GM12873 (cell line): ENCODE data around the gene NSG1.

Source experiments
- TF ChIP-seq, protein P1 (sequence below): IDR thresholded peaks from 2 replicates; pipeline ENCODE4 v1.5.1; 2012; ENCODE audit warnings: low read depth, mild to moderate bottlenecking, moderate library complexity, low read length, control low read depth; ENCODE audit not compliant: insufficient read depth; ENCODE audit errors: missing control alignments

NSG1 gene

DNA sequence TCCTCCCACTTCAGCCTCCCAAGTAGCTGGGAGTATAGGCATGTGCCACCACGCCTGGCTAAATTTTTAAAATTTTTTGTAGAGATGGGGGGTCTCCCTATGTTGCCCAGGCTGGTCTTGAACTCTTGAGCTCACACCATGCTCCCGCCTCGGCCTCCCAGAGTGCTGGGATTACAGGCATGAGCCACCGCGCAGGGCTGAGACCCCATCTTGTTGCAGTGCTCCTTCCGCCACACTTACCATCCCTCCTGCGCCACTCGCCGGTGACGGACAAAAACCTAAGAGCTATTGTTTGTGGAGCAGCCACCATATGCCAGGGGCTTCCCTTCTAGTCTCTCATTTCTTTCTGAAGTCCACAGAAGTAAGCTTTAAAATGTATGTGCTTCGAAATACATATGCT, 34.5 kb downstream of the NSG1 start:
- TF ChIP-seq, protein P1, sequence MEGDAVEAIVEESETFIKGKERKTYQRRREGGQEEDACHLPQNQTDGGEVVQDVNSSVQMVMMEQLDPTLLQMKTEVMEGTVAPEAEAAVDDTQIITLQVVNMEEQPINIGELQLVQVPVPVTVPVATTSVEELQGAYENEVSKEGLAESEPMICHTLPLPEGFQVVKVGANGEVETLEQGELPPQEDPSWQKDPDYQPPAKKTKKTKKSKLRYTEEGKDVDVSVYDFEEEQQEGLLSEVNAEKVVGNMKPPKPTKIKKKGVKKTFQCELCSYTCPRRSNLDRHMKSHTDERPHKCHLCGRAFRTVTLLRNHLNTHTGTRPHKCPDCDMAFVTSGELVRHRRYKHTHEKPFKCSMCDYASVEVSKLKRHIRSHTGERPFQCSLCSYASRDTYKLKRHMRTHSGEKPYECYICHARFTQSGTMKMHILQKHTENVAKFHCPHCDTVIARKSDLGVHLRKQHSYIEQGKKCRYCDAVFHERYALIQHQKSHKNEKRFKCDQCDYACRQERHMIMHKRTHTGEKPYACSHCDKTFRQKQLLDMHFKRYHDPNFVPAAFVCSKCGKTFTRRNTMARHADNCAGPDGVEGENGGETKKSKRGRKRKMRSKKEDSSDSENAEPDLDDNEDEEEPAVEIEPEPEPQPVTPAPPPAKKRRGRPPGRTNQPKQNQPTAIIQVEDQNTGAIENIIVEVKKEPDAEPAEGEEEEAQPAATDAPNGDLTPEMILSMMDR = no peak

DNA sequence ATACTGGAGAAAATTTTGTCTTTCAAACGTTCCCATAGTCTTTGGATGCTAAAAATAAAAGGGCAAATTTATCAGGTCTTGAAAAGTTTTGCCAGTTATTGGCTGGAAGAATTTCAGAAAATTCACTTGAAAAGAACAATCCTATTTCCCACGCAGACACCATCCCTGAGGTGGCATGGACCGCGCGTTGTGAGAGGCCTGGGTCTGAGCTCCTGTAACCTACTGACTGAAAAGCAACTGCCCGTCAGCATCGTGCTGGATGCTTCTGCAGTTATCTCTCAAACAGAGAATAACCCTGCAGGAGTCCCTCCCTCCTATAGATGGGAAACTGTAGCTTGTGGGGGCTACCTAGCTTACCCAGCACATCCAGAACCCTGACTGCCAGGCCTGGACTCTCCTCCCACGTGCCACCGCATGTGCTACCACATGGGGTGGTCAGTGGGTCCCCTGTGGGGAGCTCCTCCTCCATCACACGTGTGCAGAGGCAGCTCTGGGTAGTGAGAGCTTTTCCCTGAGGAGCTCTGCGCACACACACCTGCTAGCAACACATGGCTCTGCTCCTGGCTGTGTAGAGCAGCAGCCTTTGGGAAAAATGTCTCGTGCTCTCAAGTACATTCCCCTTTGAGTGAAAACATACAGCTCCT, 36.1 kb downstream of the NSG1 start:
- TF ChIP-seq, protein P1 = no peak

DNA sequence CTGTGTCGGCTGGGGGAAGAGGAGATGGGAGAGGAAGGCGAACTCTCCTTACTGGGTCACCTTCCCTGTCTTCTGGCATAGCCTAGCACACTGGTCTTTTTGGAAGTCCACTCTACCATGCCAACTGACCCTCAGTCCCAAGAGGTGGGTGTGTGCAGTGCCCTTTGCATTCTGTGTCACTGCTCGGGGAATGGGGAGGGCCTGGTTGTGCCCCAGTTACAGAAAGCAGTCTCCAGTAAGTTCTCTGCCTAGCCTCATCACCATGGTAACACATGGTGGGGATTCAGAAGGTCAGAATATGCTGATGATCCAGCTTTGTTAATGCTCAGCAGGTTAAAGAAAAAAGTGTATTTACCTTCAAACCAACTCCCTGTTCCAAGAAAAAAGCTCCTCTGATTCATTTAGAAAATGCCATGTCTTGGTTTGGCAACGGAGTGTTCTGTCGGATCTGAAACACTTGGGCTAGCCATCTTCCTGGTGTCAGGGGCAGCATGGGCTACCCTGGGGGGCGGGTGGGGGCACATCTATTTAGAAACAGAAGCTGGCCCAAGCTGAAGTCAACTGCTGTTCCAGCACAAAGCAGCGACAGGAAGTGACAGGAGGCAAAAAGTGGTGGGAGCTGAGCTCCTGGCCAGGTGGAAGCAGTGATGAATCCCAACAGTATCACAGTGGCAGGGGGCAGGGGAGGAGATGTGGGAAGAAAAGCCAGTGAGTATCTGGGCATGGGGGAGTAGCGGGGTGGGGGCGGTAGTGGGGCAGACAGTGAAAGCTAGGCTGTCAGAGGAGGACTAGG, 37.0 kb downstream of the NSG1 start:
- TF ChIP-seq, protein P1 = no peak

DNA sequence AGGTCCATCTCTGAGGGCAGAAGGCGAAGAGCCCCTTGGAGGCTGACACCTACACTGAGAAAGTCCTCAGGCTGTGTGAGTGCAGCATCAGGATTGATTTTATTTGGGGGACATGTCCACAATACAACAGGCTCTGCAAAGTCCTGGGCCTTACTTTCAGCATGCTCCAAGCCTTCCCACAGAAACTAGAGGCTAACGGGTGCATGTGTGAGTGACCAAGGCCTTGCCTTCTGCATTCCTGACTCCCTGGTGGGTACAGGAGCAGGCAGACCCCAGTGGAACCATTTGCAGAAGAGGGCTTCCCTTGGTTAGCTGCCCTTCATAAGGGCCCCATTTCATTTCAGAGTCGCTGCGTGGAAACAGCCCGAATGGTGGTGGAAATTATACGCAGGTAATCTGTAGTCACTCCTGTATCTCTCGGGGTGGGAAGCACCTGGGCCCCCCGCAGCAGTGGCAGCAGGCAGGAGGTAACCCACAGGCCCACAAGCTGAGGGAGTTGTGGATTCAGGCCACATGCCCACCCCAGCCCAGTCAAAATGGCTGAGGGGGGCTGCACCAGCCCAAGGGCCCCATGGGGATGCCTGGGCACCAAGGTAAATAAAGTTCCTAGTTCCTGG, 37.7 kb downstream of the NSG1 start:
- TF ChIP-seq, protein P1 = no peak

GRCh38 chr4:4425119-4425690, 38.3 kb downstream of the NSG1 start:
- TF ChIP-seq, protein P1 = no peak

GRCh38 chr4:4425696-4426095, 38.8 kb downstream of the NSG1 start:
- TF ChIP-seq, protein P1 = no peak
